HG03439 (cell line): Measurements from ENCODE around the gene DSTN.

Experiments
- ATAC-seq: cut with Tn5 transposase; IDR thresholded peaks from one replicate; pipeline ENCODE4 v1.9.1; 2021; ENCODE audit warnings: mild to moderate bottlenecking, moderate library complexity; ENCODE audit not compliant: unreplicated experiment

The DSTN gene

GRCh38 chr20:17569616-17570346 lies at the start of gene DSTN:
Gene DSTN (plus strand): TSS chr20:17570075. CDS start chr20:17570209, 134 bp downstream.
- peak; percentile 90 for ATAC-seq

- ATAC-seq: no peak
Observed at GRCh38 chr20:17520583-17520982, 49.3 kb upstream of the DSTN start.

DNA sequence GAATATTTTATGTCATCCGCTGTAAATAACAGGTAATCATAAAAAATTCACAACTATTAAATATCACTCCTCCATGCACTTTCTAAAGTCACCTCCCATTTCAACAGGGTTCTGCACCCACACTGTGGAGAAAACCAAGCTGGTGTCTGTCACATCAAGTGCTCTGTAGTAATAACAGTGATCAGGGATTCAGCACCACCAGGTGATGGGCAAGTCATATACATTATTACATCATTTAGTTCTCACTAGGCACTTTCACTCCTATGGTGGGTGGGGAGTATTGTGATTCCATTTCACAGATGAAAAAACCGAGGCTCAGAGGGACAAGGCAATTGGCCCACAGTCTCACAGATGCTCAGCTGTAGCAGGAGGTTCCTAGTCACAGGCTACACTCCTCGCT lies 47.3 kb upstream of the DSTN start:
- no peak for ATAC-seq

- ATAC-seq: no peak
Observed at GRCh38 chr20:17523326-17523725, 46.5 kb upstream of the DSTN start.

DNA sequence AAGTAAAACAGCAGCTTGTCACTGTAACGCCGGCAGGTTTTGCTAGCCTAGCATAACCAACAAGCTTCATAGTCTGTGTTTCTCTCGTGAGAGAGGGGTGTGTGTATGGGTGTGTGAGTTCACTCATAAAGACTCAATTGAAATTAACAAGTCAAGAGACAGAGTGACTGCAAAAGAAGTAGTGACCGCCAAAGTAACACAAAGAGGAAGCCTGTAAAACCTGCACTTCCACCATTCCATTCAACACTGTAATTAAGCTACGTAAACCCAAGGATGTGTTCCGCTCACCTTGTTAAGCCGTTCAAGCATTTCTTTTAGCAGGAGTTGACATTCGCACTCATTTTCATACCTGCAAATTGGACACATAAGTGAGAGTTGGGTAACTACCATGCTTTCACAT lies 45.3 kb upstream of the DSTN start:
- no peak for ATAC-seq

- no peak for ATAC-seq
Observed at GRCh38 chr20:17525132-17525531, 44.7 kb upstream of the DSTN start.

DNA sequence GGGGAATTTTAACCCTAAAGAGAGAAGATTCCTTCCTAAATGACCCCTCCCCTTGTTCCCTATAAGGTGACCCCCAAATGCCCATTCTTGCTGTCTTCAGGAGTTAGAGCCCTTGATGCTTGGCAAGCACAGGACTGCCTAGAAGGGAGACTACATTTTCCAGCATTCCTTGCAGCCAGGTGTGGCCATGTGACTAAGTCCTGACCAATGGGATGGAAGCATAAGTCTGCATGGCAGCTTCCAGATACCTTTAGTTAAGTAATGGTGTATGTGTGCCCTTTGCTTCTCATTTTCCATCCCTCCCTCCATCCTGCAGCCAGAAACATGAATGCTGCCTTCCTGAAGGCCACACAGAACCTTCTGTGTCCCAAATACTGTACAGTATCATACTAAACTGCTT lies 44.2 kb upstream of the DSTN start:
- no peak for ATAC-seq

DNA sequence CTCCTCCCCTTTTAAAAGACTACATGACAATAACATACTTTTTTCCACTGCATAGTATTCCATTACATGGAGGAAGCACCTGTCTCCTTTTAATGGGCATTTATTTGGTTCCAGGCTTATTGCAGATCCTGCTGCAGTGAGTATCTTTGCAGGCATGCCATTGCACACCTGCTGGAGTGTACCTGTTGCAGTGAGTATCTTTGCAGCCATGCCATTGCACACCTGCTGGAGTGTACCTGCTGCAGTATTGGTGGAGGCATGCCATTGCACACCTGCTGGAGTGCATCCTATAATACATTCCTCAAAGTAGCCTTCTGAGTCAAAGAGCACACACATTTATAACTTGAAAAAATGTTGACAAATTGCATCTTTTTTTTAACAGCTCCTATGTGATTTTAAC lies 40.3 kb upstream of the DSTN start:
- no peak for ATAC-seq

DNA sequence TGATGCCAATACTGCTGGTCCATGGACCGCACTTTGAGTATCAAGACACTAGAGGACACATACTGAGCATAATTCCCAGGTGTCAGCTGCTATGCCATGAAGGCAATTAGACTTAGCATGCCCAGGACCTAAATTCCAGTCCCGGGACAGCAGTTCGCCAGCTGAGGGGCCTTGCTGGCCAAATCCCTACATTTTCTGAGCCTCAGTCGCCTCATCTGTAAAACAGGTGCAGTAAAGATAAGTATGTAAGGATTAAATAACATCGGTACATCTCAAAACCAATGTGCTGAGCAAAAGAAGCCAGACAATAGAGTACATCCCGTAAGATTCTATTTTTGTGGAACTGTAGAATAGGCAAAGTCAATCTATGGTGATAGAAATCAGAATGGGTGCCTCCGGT lies 39.7 kb upstream of the DSTN start:
- ATAC-seq: no peak

DNA sequence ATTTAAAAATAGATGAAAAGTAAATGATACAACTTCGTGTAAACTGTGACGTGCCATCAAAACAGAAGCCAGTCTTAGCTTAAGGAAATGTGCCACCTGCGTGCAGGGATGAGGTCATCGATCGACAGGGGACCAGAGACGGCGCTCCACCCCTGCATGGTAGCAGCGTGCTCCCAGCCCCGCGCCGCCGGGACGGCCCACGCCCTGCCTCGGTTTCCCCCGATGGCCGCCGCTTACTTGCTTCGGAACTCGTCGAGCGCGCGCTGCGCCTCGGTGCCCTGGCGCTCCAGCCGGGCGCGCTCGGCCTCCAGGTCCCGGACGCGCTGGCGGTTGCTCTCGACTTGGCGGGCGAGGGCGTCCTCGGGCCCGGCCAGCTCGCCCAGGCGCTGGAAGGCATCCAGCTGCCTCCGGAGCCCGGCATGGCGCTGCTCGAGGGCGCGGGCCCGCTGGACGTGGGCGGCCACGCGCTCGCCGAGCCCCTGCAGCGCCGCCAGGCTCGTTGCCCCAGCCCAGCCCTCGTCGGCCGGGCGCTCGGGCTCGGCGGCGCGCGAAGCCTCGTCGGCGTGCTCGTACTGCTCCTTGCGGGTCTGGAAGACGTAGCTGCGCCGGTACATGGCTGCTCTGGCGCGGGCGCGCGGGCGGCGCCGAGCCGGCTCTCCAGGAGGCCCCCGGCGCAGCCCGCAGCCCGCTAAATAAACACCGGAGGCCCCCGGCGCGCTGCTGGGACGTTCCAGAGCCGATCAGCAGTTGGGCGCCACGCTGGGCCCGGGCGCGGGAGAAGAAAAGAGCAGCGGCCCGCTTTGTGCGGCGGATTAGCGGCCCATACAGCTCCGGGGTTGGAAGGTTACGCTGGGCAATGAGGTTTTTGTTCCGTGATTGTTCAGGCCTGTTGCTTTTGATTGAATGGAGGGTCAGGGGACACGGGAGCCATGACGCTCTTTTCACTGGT lies 38.9 kb upstream of the DSTN start, which contains the start of gene BFSP1:
Gene BFSP1 (minus strand): TSS at position 664 of the 949 bp plus-strand sequence. CDS start 50 bp downstream, at position 614.
- ATAC-seq: no peak

- ATAC-seq: no peak
Observed at GRCh38 chr20:17531665-17532025, 38.2 kb upstream of the DSTN start.

- no peak for ATAC-seq
Observed at GRCh38 chr20:17533396-17533795, 36.5 kb upstream of the DSTN start.

DNA sequence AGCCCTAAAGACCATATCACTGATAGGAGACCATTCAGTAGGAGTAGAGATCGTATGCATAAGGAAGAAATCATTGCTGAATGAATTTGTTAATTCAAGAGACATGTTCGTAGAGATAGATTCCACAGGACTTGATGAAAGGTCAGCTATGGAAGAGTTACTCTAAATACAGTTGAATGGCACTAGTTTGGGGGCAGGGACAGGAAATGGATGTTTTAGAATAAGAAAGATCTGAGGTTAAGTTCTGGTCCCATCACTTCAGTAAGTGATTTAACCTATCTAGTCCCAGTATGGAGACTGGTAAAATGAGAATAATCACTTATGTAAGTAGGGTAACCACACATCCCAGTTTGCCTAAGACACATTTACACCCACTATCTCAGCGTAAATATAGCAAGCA lies 35.8 kb upstream of the DSTN start:
- no peak for ATAC-seq

GRCh38 chr20:17536944-17537444 lies 32.9 kb upstream of the DSTN start:
- ATAC-seq: peak; percentile 95

DNA sequence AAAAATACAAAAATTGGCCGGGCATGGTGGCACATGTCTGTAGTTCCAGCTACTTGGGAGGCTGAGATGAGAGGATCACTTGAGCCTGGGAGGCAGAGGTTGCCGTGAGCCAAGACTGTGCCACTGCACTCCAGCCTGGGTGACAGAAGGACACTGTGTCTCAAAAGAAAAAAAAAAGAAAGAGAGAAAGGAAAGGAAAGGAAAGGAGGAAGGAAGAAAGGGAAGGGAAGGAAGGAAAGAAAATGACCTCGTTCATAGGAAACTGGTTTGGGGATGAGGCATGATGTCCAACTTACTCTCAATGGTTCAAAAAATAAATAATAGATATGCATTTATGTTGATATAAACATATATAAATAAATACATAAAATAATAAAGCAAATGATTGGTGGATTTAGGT lies 31.9 kb upstream of the DSTN start:
- no peak for ATAC-seq

DNA sequence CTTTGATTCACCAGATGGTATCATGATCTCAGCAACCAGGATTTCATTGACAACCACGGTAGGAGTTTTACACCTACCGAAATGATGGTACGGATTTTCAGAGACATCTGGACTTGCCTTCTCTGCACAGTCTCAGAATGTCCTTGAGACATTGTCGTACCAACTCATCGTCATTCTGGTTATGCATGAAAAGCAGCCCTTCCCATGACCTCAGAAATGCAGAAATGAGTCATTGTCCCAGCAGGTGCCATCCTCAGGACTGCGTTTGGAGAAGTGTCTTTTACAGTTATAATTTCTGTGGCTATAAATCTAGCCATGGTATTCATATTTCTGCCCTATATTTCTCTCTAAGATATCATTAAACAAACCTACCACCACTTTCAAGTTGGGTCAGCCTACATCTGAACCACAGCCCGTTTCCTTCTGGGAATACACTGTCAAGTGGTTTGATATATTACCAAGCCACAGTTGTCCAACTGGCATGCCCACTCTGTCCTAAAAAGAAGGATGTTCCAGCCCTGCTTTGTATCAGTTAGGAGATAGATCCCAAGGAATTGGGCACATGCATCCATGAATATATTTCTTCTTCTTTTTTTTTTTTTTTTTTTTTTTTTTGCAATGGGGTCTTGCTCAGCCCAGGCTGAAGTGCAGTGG lies 31.2 kb upstream of the DSTN start:
- peak; percentile 71 for ATAC-seq

- no peak for ATAC-seq
Observed at GRCh38 chr20:17541596-17541995, 28.3 kb upstream of the DSTN start.

- ATAC-seq: no peak
Observed at GRCh38 chr20:17541996-17542395, 27.9 kb upstream of the DSTN start.

DNA sequence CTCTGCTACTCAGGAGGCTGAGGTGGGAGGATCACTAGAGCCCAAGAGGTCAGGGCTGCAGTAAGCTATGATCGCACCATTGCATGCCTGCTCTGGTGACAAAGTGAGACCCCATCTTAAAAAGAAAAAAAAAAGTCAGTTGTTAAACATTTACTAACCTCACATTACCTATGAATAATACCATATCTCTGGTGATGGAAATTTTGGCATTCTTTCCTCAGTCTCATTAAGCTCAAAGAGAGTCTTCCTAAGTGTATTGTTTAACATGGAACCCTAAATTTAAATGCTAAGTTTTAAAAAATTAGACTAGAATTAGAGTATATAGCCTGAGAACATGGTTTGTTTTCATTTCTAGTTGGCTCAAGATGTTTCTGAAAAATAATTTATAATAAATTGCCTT lies 27.4 kb upstream of the DSTN start:
- no peak for ATAC-seq

GRCh38 chr20:17542993-17543412 lies 26.9 kb upstream of the DSTN start:
- ATAC-seq: no peak

GRCh38 chr20:17543531-17544131 lies 26.2 kb upstream of the DSTN start:
- ATAC-seq: no peak
